BE2C (cell line): ENCODE measurements around the gene F11R.
"Not testable (repeated sequence)": the region's sequence is repeated elsewhere in the genome, so short reads cannot be mapped to it uniquely, and the experiment has no call there.

Experiments
- DNase-seq: peaks from one replicate; pipeline ENCODE4 v3.0.0-alpha.2; 2020
- H3K27me3 ChIP-seq: fragments of 250-450 bp; sonication (Bioruptor Pico); 2 replicates; pipeline ENCODE4 v1.5.1; 2020; ENCODE audit warnings: mild to moderate bottlenecking
- H3K36me3 ChIP-seq: fragments of 250-450 bp; sonication (Bioruptor Pico); 2 replicates; pipeline ENCODE4 v1.5.1; 2020; ENCODE audit warnings: mild to moderate bottlenecking
- H3K4me1 ChIP-seq: fragments of 250-450 bp; sonication (Bioruptor Pico); 2 replicates; pipeline ENCODE4 v1.5.1; 2020
- H3K4me3 ChIP-seq: 2 replicates; pipeline ENCODE4 v1.5.1; 2011; ENCODE audit warnings: low read depth, low read length
- H3K9me3 ChIP-seq: fragments of 250-450 bp; sonication (Bioruptor Pico); 2 replicates; pipeline ENCODE4 v1.5.1; 2020
- CTCF ChIP-seq: IDR thresholded peaks from 2 replicates; pipeline ENCODE4 v1.5.1; 2012; ENCODE audit warnings: mild to moderate bottlenecking, low read depth, low read length

F11R gene

DNA sequence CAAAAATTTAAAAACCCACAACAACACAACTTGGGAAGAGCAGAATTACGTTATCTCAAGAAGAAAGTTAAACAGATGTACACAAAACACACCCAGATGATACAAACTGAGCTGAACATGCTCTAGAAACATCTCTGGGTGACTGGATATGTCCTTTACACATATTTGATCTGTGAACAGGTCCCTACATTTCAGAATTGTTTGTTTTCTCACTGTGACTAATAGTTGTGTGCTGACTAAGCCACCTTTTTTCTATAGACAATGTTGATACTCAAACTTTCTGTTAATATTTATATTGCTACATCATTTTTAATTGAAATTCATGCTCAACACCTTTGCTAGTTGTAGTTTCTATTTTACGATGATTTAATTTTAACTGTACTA lies 1.0 kb upstream of the F11R start:
- TF ChIP-seq CTCF = no peak
- Histone ChIP-seq H3K4me1 (no peaks in the 10 kb centered on the region), H3K36me3 (no peaks in the 10 kb centered on the region), H3K4me3 (no peak overlapping the region), H3K27me3 (peaks cover 41% of the 10 kb centered on the region), H3K9me3 (no peaks in the 10 kb centered on the region)
- DNase-seq = no peak

GRCh38 chr1:161021165-161021969 lies 415 bp upstream of the F11R start:
- no peaks in the 10 kb centered on the region for H3K9me3 ChIP-seq
- H3K4me1 ChIP-seq = no peaks in the 10 kb centered on the region
- no peak for TF ChIP-seq CTCF
- H3K27me3 ChIP-seq = peaks cover 41% of the 10 kb centered on the region
- peak overlapping the region; percentile 33 for H3K4me3 ChIP-seq
- no peaks in the 10 kb centered on the region for H3K36me3 ChIP-seq
- peak; percentile 29 for DNase-seq

GRCh38 chr1:161019751-161020495 lies 1.0 kb downstream of the F11R start:
- Histone ChIP-seq H3K4me3 (no peak overlapping the region), H3K9me3 (no peaks in the 10 kb centered on the region), H3K4me1 (no peaks in the 10 kb centered on the region), H3K27me3 (peaks cover 41% of the 10 kb centered on the region), H3K36me3 (no peaks in the 10 kb centered on the region)
- no peak for TF ChIP-seq CTCF
- no peak for DNase-seq

GRCh38 chr1:161019111-161019660 lies 1.8 kb downstream of the F11R start:
- H3K9me3 ChIP-seq, H3K4me3 ChIP-seq, H3K4me1 ChIP-seq, H3K36me3 ChIP-seq, DNase-seq: not testable (repeated sequence)
- H3K27me3 ChIP-seq = peaks cover 41% of the 10 kb centered on the region

- no peak for TF ChIP-seq CTCF
- Histone ChIP-seq H3K9me3 (no peaks in the 10 kb centered on the region), H3K4me1 (no peaks in the 10 kb centered on the region), H3K36me3 (no peaks in the 10 kb centered on the region), H3K27me3 (peaks cover 41% of the 10 kb centered on the region), H3K4me3 (no peak overlapping the region)
- DNase-seq = no peak
These were observed 2.4 kb downstream of the F11R start for GRCh38 chr1:161018631-161018930.

DNA sequence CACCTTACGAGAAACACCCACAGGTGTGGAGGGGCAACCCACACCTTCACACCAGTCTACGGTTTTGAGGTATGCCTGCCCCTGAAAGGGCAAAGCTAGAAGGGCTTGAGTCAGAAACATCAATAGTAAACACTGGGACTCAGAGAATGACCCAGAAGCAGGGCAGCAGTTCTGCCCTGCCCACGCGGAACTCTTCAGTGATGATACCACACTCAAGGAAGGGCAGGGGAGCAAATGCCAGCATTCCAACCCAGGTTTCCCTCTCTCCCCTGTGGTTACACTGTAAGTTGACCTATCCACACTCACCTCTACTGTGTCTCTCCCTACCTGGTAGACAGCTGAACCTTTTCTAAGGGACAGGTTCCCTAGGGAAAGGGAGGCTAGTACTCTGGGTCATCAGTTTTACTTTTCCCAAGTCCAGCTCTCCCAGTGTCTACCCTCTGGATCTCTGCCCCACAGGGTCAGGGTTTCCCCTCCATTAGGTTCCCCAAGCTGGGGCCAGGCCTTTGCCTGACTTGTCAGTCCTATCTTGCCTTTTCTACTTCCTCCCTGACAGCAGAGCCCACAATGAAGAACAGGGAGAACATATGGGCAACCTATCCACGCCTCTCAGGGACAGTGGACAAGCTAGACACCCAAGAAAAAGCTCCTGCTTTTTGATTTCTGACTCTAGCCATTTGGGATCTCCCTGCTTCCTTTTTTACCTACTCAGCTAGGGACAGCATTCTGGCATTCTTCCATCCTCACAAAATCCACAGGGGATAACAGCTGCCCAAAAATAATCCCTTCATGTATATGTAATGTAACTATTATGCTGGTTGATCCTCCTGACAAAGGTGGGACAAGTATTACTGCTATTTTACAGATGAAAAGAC lies 3.0 kb downstream of the F11R start:
- Histone ChIP-seq H3K9me3 (no peaks in the 10 kb centered on the region), H3K27me3 (peaks cover 41% of the 10 kb centered on the region), H3K4me1 (no peaks in the 10 kb centered on the region), H3K4me3 (no peak overlapping the region), H3K36me3 (no peaks in the 10 kb centered on the region)
- no peak for DNase-seq
- no peak for TF ChIP-seq CTCF

DNA sequence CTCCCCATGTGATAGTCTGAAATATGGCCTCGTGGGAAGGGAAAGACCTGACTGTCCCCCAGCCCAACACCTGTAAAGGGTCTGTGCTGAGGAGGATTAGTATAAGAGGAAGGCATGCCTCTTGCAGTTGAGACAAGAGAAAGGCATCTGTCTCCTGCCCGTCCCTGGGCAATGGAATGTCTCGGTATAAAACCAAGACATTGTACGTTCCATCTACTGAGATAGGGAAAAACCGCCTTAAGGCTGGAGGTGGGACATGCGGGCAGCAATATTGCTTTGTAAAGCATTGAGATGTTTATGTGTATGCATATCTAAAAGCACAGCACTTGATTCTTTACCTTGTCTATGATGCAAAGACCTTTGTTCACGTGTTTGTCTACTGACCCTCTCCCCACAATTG lies 3.8 kb downstream of the F11R start:
- peaks cover 38% of the 10 kb centered on the region for H3K27me3 ChIP-seq
- not testable (repeated sequence) for H3K36me3 ChIP-seq, H3K4me1 ChIP-seq, H3K9me3 ChIP-seq, H3K4me3 ChIP-seq, DNase-seq

- DNase-seq, H3K36me3 ChIP-seq, H3K4me1 ChIP-seq, H3K9me3 ChIP-seq, H3K4me3 ChIP-seq: not testable (repeated sequence)
- H3K27me3 ChIP-seq = peaks cover 33% of the 10 kb centered on the region
These were observed 4.3 kb downstream of the F11R start for GRCh38 chr1:161016683-161017082.
